ENCODE measurements around the gene PARP11.

Gene PARP11

GRCh38 chr12:3815094-3815766 lies 58.0 kb downstream of the PARP11 start:
- no peak for TF ChIP-seq CTCF (IDR thresholded peaks at IDR 0.05; ENCODE audit: low read depth, low read length)
- Histone ChIP-seq H3K9me3 (ENCODE audit: severe bottlenecking) (no peaks in the 10 kb centered on the region), H3K27me3 (ENCODE audit: insufficient read depth, low read depth, severe bottlenecking) (no peaks in the 10 kb centered on the region), H3K36me3 (peaks cover 5% of the 10 kb centered on the region; the same call in 1 of the 2 replicates), H3K27ac (no peak overlapping the region), H3K4me3 (ENCODE audit: low read depth, low read length) (no peak overlapping the region)
- DNase-seq, result no peak

GRCh38 chr12:3810540-3810939 lies 62.7 kb downstream of the PARP11 start:
- no peak overlapping the region for H3K4me3 ChIP-seq (ENCODE audit: low read depth, low read length)
- TF ChIP-seq CTCF (IDR thresholded peaks at IDR 0.05; ENCODE audit: low read depth, low read length), result no peak
- no peaks in the 10 kb centered on the region for H3K9me3 ChIP-seq (ENCODE audit: severe bottlenecking)
- DNase-seq, result no peak
- H3K27me3 ChIP-seq (ENCODE audit: insufficient read depth, low read depth, severe bottlenecking), result no peaks in the 10 kb centered on the region
- H3K36me3 ChIP-seq, result peaks cover 5% of the 10 kb centered on the region; the same call in 1 of the 2 replicates
- H3K27ac ChIP-seq, result no peak overlapping the region

- Histone ChIP-seq H3K27me3 (ENCODE audit: insufficient read depth, low read depth, severe bottlenecking) (no peaks in the 10 kb centered on the region), H3K36me3 (peaks cover 5% of the 10 kb centered on the region; the same call in 1 of the 2 replicates), H3K9me3 (ENCODE audit: severe bottlenecking) (no peaks in the 10 kb centered on the region), H3K4me3 (ENCODE audit: low read depth, low read length) (no peak overlapping the region), H3K27ac (no peak overlapping the region)
- TF ChIP-seq CTCF (IDR thresholded peaks at IDR 0.05; ENCODE audit: low read depth, low read length), result no peak
- DNase-seq, result no peak
Observed at GRCh38 chr12:3810016-3810370, 63.2 kb downstream of the PARP11 start.

- H3K27ac ChIP-seq, result no peak overlapping the region
- peaks cover 5% of the 10 kb centered on the region; the same call in 1 of the 2 replicates for H3K36me3 ChIP-seq
- H3K27me3 ChIP-seq (ENCODE audit: insufficient read depth, low read depth, severe bottlenecking), result no peaks in the 10 kb centered on the region
- DNase-seq, result no peak
- H3K4me3 ChIP-seq (ENCODE audit: low read depth, low read length), result no peak overlapping the region
- TF ChIP-seq CTCF (IDR thresholded peaks at IDR 0.05; ENCODE audit: low read depth, low read length), result no peak
- no peaks in the 10 kb centered on the region for H3K9me3 ChIP-seq (ENCODE audit: severe bottlenecking)
Observed at GRCh38 chr12:3809357-3810015, 63.7 kb downstream of the PARP11 start.

- no peak for DNase-seq
- no peaks in the 10 kb centered on the region for H3K36me3 ChIP-seq
- H3K27ac ChIP-seq, result no peak overlapping the region
- TF ChIP-seq CTCF (IDR thresholded peaks at IDR 0.05; ENCODE audit: low read depth, low read length), result no peak
- H3K27me3 ChIP-seq (ENCODE audit: insufficient read depth, low read depth, severe bottlenecking), result no peaks in the 10 kb centered on the region
- no peak overlapping the region for H3K4me3 ChIP-seq (ENCODE audit: low read depth, low read length)
- H3K9me3 ChIP-seq (ENCODE audit: severe bottlenecking), result no peaks in the 10 kb centered on the region
Observed at GRCh38 chr12:3805077-3805476, 68.1 kb downstream of the PARP11 start.

Data from WERI-Rb-1 (cell line).